LNCAP (cell line): ENCODE data around the gene TMEM94.

Experiments
- TF ChIP-seq, protein P1 (sequence below): fragments of 450-650 bp; IDR thresholded peaks from 2 replicates; pipeline ENCODE4 v1.5.1; 2017; ENCODE audit warnings: mild to moderate bottlenecking

The TMEM94 gene

GRCh38 chr17:75515496-75516254 is 59.2 kb downstream of the TMEM94 start, which contains the start of gene CASKIN2:
Gene CASKIN2 (minus strand): TSS chr17:75515537. CDS start chr17:75513804, 1,733 bp downstream.
- TF ChIP-seq, protein P1, sequence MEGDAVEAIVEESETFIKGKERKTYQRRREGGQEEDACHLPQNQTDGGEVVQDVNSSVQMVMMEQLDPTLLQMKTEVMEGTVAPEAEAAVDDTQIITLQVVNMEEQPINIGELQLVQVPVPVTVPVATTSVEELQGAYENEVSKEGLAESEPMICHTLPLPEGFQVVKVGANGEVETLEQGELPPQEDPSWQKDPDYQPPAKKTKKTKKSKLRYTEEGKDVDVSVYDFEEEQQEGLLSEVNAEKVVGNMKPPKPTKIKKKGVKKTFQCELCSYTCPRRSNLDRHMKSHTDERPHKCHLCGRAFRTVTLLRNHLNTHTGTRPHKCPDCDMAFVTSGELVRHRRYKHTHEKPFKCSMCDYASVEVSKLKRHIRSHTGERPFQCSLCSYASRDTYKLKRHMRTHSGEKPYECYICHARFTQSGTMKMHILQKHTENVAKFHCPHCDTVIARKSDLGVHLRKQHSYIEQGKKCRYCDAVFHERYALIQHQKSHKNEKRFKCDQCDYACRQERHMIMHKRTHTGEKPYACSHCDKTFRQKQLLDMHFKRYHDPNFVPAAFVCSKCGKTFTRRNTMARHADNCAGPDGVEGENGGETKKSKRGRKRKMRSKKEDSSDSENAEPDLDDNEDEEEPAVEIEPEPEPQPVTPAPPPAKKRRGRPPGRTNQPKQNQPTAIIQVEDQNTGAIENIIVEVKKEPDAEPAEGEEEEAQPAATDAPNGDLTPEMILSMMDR = peak; percentile 99

DNA sequence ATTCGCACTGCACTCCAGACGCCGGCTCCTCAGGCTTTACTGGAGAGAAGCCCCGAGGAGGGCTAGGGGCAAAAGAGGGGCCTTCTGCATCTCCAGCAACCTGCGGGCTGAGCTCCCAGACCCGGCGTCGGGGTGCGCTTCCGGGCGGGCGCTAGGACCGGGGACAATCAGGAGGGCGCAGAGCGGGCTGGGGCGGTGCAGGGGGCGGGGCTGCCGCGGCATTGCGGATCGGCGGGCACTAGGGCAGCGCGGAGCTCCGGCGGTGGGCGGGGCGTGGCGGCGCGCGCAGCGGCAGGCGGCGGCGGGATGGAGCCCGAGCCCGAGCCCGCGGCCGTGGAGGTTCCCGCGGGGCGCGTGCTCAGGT is 59.8 kb downstream of the TMEM94 start, which contains the start of gene TSEN54:
Gene TSEN54 (plus strand): TSS at position 274 of the 364 bp plus-strand sequence. CDS start 33 bp downstream, at position 307.
- TF ChIP-seq, protein P1 = no peak

GRCh38 chr17:75516619-75517296 is 60.3 kb downstream of the TMEM94 start:
- TF ChIP-seq, protein P1 = no peak

DNA sequence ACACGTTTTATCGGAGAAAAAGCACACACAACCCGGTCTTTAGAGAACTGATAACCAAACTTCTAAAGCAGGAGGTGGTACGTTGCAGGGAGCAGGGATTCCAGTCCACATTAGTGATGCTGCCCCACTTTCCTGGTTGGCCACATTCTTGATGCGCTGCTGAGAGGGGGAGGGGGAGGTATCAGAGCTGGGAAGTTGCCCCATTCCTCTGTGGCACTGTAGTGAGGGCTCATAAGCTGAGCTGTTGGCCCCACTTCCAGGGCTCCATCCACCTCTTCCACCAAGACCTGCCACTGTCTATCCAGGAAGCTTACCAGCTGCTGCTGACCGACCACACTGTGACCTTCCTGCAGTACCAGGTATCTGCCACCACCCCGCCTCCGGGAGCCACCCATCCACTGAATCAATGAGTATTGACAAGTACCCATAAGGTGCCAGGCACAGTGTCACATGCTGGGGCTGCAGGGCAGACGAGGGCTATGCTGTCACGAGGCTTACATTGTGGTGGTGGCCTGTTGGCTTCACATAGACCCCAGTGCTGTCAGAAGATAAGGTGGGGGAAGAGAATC is 60.9 kb downstream of the TMEM94 start:
- TF ChIP-seq, protein P1 = no peak

GRCh38 chr17:75518201-75518600 is 61.8 kb downstream of the TMEM94 start:
- TF ChIP-seq, protein P1 = no peak

DNA sequence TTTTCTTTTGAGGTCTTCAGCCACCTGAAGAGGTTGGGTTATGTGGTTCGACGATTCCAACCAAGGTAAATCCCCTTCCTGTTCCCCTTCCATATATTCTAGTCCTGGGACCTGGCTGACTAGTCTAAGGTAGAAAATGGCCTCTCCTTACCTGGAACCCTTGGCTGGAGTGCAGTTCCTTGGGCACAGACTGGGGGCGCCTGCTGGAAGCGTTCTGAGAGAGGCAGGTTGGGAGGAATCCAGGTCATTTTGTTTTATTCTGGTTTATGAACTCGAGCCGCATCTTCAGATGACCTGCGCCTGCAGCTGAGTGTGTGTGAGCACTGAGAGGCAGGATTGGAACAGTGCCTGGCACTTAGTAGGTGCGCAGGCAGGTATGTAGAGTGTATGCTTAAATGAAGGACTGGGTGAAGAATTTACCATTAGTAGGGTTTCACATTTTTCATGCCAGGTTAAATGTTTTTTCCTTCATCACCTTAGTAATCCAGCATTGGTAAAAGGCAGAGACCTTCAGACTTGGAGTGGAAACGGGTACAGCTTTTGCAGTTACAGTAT is 62.6 kb downstream of the TMEM94 start:
- TF ChIP-seq, protein P1 = no peak

- TF ChIP-seq, protein P1 = no peak
These were observed 64.9 kb downstream of the TMEM94 start for GRCh38 chr17:75521290-75521689.
